GM21381 (cell line): ENCODE results near the gene FOXF2.
"Not testable (repeated sequence)": the region's sequence is repeated elsewhere in the genome, so short reads cannot be mapped to it uniquely, and the experiment has no call there.

Source experiments
- ATAC-seq: cut with Tn5 transposase; IDR thresholded peaks from one replicate; pipeline ENCODE4 v1.9.1; 2021; ENCODE audit warnings: mild to moderate bottlenecking, moderate library complexity; ENCODE audit not compliant: unreplicated experiment

FOXF2 gene

DNA sequence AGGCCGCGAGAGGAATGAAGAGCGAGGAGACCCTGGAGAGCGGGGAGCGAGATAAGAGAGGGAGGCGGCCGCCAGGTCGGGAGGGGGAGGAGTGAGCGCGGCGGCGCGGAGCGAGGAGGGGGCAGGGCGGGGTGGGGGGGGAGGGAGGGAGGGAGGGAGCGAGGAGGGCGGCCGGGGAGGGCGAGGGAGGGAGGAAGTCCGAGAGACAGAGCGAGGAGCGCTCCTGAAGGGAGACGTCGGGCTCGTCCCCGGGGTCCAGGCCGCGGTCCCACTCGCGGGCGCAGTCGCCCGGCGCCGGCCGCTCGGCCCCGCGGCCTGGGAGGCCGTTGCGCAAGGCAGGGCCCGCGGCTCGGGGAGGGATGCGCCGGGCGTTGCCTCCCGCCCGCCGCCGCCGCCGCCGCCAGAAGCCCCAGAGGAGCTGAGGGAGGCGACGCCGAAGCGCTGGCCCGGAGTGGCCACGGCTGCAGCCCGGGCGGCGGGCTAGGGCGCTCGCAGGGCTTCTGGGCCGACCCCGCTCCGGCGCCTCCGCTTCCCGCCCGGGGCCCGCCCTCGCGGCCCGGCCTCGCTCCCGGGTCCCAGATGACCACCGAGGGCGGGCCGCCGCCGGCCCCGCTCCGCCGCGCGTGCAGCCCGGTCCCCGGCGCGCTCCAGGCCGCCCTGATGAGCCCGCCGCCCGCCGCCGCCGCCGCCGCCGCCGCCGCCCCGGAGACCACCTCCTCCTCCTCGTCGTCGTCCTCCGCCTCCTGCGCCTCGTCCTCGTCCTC, at the start of gene FOXF2:
TSS of gene FOXF2 (plus strand) at position 208 of the 764 bp plus-strand sequence. CDS start at position 580, 372 bp downstream.
- no peak for ATAC-seq

DNA sequence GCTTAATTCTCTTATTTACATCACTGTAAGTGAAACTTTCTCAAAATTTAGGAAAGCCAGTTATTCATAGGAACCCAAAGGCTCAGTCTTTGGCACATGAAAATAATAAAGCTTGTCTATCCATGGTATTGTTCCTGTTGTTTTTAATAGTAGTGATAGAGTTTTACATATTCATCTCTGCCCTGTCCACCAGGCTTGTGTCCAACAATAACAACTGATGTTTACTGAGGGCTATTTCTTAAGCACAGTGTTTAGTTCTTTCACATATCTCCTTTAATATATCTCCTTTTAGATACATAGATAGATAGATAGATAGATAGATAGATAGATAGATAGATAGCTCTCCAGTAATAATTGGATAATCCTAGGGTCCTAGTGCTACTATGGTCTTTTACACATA, 43.3 kb upstream of the FOXF2 start:
- ATAC-seq: no peak

DNA sequence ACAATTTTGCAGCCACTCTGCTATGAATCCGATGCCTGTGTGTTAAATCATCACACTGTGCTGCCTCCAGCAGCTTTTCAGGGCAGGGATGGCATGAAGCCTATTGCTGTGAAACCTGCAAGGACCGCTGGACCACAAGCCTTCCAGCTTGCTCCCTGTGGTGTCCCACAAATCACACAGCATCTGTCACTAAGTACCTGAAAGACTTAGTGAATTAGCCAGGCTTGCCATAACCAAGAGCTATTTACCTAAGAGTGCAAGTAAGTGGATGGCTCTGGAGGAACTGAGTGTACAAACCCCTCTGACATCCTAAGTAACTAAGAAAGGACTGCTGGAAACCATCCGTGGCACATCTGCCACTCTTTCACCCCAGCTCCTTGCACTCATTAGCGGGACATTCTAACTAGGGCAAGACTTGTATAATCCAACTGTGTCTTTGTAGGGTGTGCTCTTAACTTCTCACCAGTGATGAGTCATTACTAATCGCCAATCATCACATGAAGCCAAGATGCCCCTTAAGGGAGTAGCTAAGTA, 42.8 kb upstream of the FOXF2 start:
- no peak for ATAC-seq

DNA sequence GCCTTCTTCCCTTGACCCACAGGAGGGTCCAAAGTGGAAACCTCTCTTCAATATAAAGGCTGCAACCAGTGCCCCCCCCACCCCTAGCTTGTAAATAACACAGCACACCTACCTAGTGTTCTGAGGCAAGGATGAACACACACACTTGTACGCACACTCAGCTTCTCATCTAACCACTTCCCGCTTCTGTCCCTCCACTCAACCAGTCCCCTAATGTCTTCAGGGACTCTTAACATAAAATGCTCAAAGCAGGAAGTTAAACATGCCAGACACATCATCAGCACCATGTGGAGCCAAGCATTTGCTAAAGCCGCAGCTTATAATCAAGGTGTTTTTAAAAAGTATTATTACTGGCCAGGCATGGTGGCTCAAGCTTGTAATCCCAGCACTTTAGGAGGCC, 42.2 kb upstream of the FOXF2 start:
- no peak for ATAC-seq

DNA sequence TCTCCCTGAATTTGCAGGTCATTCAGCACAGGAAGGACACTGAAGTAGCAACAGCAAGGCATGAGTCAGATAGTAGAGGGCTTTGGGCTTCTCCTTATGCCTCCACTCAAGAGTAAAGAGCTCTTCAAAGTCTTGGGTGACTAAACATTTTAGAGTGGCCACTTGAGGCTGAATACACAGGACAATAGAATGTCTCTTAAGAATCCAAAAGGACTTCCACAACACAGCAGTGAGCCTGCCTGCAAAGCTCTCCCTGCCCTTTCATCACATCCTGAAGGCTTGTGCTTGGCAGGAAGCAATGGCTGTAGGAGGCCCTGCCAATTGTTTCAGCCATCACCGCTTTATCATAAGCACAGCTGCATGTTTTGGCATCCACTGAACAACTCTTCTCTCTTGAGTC, 40.7 kb upstream of the FOXF2 start:
- no peak for ATAC-seq

DNA sequence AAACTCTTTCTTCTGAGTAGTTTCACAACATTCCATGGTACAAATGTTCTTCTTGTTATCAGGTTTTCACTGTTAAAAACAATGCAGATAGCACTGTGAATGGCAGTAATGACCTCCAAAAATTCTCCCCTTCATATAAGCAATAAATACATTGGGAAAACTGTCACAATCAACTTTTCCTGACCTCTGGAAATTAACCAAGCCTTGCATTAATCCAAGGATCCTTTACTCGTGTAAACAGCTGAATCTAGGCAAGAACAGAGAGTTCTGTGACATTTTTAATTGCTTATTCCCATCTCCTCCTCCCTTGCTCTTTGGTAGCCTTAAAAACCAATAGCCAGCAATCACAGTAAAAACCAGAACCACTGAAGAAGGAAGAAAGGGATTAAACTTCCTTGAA, 39.7 kb upstream of the FOXF2 start:
- no peak for ATAC-seq

DNA sequence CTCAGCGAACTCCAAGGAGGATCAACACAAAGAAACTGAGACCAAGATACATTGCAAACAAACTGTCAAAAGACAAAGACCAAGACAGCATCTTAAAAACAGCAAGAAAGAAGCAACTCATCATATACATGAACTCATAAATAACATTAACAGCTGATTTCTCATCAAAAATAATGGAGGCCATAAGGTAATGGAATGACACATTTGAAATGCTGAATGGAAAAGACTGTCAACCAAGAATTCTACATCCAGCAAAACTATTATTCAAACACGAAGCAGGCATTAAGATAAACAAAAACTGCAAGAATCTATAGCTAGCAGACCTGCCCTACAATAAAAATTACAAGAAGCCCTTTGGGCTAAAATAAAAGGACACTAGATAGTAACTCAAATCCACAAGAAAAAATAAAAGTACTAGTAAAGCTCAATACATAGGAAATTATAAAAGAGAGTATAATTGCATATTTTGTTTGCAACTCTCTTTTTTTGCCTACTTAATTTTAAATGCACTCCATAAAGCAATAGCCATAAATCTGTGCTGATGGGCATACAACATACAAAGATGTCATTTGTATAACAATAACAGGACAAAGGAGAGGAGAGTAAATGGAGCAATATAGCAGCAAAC, 37.9 kb upstream of the FOXF2 start:
- no peak for ATAC-seq

DNA sequence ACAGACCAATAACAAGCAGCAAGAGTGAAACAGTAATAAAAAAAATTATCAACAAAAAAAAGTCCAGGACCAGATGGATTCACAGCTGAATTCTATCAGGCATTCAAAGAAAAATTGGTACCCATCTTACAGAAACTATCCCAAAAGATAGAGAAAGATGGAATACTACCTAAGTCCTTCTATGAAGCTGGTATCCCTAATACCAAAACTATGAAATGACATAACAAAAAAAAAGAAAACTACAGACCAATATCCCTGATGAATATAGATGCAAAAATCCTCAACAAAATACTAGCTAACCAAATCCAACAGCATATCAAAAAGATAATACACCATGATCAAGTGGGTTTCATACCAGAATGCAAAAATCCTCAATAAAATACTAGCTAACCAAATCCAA, 34.3 kb upstream of the FOXF2 start:
- not testable (repeated sequence) for ATAC-seq

DNA sequence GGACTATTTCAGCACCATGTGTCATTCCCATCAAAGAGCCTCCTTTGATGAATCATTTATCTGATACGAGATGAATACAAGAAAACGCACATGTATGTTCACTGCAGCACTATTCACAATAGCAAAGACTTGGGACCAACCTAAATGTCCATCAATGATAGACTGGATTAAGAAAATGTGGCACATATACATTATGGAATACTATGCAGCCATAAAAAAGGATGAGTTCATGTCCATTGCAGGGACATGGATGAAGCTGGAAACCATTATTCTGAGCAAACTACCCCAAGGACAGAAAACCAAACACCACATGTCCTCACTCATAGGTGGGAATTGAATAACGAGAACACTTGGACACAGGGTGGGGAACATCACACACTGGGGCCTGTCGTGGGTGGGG, 27.7 kb upstream of the FOXF2 start:
- ATAC-seq: not testable (repeated sequence)

DNA sequence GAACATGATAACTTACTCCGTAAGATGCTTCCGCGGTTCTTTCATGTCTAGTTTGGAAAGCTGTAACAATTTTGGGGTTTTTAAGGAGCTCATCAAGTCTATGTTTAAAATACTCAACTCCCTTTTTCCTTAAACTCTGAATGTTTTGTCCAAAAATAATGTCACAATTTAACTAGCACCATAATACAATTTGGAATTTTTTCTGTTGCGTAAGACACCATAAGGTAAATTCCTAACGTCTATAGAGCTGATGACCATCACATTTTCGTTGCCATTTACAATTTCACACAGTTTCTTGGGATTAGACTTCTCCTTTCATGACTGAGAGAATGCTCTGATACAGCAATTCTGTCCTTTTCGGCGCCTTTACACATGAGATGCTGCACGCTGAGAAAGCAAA, 26.7 kb upstream of the FOXF2 start:
- no peak for ATAC-seq

DNA sequence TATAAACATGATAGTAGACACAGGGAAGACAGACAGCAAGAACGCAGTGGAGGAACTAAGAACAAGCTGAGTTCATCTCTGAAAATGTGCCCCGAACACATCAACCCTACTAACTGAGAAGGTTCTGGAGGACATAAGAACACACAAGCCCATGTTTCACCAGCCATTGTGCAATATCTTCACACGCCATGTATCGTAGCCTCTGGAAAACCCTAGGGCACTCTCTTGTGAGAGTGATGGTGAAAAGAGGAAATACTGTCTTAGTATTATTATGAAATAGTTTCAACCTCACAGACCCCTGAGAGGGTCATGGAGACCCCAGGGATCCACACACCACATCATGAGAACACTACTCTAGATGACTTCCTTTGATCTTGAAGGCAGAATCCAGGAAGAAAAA, 26.1 kb upstream of the FOXF2 start:
- no peak for ATAC-seq

DNA sequence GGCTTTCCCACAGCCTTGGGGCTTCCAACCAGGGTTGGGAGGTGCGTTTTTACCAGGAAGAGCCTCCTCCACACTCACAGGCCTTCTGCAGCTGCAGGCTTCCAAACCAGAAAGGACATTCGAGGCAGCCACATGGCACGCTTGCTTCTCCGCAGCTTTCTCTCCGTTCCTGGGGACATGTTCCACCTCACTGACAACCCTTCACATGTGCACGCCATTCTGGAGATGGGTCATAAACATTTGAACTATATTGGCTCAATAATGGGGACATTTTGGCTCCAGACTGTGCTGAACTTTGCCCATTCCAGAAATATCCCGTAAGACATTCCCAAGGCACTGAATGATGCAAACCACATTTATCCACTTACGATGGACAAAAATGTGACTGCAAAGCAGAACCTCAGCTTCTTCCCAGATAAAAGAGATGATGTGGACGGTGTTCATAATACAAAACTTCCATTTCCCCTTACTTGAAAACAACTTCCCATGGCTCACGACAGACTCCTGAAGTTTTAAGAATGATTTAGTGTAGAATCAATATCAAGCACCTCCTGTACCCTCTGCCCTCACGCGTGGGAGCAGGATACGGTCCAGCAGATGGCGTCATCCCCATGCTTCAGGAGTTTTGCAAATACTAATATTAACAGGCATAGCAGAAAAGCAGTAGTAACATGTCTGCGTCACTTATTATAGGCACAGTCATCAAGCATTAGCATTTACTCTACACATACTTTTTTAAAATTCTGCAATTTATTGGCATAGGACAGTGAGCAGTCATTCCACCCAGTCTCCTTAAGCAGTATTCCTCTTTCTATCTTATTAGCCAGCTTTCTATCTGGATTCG, 25.4 kb upstream of the FOXF2 start:
- no peak for ATAC-seq

DNA sequence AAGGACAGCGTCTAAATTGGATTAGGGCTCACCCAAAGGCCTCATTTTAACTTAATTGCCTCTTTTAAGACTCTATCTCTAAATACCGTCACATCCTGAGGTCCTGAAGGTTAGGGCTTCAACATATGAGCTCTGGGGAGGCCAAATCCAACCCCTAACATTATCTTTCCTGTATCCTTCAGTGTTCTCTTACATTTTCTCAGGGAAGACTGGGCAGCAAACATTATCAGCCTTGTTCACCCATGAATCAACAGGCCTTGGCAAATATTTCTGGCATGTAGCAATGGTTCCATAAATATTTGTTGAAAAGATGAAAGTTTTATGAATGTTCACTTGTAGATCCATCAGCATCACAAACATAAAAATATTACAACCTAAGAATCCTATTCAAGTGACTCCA, 24.6 kb upstream of the FOXF2 start:
- no peak for ATAC-seq

DNA sequence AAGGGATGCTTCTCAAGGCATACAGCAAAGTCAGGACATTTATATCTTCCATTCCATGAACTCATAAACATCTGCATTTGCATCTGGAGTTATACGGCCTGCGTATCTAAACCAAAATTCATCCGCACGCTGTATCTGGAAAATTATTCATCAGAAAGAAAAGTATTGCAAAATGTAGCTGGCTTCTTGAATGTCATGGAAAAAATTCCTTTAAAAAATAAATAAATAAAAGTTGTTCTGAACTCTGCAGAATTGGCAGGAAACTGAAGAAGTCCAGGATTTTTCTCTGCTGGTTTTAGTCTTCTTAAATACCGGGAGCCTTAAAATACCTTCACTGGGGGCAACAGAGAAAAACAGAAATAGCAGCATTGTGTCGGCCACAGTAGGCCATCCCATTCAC, 23.7 kb upstream of the FOXF2 start:
- no peak for ATAC-seq

DNA sequence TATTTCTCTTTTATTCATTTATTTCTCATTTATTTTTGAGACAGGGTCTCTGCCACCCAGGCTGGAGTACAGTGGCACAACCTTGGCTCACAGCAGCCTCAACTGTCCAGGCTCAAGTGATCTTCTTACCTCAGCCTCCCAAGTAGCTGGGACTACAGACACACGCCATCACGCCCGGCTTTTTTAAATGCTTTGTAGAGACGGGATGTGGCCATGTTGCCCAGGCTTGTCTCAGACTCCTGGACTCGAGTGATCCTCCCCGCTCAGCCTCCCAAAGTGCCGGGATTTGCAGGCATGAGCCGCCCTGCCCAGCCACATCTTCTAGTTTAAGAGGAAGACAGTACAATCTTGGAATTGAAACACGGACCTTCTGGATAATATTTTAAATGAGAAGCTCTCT, 21.6 kb upstream of the FOXF2 start:
- no peak for ATAC-seq

DNA sequence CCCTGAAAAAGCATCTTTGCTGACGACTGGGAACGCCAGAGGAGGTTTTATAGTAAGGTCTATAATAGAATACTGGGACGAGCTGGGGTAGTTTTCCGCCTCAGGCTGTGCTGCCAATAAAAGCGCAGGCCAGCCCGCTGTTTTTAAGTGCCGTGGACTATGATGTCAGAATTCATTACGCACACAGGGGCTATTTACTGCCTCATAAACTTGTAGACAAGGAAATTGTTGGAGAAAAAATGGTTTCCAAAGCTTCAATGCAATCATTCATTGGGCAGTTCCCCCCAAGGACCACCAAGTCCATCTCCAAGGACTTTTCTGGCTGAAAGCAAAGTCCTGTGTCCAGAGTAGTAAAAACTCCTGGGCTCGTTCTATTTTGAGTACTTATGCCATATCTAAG, 20.4 kb upstream of the FOXF2 start:
- no peak for ATAC-seq

DNA sequence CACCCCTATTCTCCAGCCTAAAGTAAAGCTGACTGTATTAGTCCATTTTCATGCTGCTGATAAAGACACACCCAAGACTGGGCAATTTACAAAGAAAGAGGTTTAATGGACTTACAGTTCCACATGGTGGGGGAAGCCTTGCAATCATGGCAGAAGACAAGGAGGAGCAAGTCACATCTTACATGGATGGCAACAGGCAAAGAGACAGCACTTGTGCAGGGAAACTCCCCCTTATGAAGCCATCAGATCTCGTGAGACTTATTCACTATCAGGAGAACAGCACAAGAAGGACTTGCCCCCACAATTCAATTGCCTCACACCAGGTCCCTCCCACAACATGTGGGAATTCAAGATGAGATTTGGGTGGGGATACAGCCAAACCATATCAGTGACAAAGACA, 19.7 kb upstream of the FOXF2 start:
- ATAC-seq: not testable (repeated sequence)

DNA sequence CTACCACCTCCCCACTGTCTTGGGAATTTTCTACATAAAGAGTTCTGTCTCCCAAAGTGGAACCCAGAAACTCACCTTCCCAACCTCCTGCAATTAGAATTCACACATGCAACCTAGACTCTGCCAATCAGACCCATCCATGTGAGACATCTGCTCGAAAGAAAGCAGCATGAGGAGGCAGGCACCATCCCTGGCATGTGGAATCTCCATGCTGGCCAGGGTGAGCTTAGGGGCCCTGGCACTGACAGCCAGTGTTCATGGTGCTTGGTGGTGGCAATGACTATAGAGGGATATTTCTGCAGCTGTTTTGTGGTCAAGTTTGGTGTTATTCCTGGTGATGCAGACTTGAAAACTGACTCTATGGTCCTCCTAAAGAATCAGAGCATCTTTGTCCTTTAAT, 17.4 kb upstream of the FOXF2 start:
- no peak for ATAC-seq

DNA sequence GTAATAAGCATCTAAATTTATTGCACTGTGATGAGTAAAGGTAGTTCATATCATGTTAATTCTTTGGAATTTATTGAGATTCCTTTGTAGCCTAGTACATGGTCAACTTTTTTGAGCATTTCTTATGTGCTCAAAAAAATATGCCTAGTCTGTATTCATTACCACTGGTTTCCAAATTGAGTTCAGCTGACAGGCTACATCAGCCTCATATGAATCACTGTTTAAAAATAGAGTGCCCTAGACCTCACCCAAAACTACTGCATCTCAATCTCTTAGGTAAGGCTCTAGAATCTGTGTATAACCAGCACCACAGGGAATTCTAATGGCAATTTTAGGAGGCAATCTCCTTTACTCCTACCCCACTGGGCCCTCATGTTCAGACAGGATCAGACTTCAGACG, 16.7 kb upstream of the FOXF2 start:
- no peak for ATAC-seq

DNA sequence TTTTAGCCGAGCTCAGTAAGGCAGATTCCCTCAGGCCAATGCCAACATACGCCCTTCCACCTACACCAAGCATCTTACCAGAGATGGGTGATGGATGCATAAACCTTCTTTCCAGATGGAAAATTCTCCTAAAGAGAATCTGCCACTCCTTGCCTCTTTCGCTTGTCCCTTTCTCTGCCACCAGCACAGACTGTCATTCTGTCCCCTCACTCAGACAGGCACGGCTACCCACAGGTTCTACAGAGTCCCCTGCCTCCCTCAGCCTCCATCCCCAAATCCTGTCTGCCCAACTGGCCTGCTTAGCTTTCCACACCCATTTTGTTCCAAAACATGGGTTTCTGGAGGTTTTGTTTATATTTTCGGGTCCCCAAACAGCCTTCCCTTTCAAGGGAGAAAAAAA, 12.7 kb upstream of the FOXF2 start:
- no peak for ATAC-seq

DNA sequence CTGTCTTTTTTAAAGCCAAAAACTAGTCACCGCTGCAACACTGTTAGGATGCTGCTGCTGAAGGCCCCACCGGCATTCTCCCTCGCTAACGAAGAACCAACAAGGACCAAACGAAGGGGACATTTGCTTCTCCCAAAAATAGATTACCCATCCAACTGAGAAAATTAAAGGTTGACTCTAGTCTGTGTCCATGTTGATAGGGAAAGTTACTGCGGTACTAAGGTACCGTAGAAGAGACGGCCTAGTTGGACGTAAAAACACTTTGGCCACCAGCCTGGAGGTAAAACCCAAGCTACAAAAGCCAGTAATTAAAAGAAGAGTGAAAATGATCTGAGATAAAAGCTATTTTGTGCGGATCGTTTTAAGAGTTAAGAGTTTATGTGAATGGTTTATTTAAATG, 11.8 kb upstream of the FOXF2 start:
- ATAC-seq: no peak
